SK-N-MC (cell line): ENCODE data around the gene NPY4R2.
"Not testable (repeated sequence)": the region's sequence is repeated elsewhere in the genome, so short reads cannot be mapped to it uniquely, and the experiment has no call there.

ENCODE experiments used
- EZH2 ChIP-seq: fragments of 200-600 bp; sonication (generic); IDR thresholded peaks from one replicate; pipeline ENCODE4 v1.6.1; 2017; ENCODE audit warnings: antibody characterized with exemption
- FOXP2 ChIP-seq: optimal IDR thresholded peaks from 2 replicates; pipeline ENCODE3; 2011; ENCODE audit warnings: mild to moderate bottlenecking, moderate library complexity; ENCODE audit not compliant: insufficient read depth; ENCODE audit errors: extremely low read length, control extremely low read depth
- POLR2AphosphoS5 ChIP-seq: IDR thresholded peaks from 2 replicates; pipeline ENCODE4 v1.6.1; 2012; ENCODE audit warnings: mild to moderate bottlenecking, low read depth, low read length, borderline replicate concordance

DNA sequence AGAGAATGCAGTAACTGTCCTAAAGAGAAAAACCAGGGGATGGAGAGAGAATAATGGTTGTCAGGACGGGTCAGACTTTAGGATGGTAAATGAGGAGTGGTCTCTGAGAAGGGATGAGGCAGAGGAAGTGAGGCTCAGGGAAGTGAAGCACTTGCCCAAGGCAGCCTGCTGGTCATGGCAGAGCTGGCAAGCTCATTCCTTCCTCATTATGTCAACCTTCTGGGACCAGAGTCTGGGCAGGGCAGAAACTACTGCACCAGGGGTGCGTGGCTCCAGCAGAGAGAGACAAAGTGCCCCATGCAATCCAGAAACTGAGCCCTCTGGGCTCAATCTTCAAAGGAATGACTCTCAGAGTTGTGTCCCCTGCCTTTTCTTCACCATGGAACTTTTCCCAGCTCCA, 53.6 kb downstream of the NPY4R2 start:
- TF ChIP-seq EZH2, POLR2AphosphoS5, FOXP2: not testable (repeated sequence)
